ENCODE data around the gene KIRREL3.

DNA sequence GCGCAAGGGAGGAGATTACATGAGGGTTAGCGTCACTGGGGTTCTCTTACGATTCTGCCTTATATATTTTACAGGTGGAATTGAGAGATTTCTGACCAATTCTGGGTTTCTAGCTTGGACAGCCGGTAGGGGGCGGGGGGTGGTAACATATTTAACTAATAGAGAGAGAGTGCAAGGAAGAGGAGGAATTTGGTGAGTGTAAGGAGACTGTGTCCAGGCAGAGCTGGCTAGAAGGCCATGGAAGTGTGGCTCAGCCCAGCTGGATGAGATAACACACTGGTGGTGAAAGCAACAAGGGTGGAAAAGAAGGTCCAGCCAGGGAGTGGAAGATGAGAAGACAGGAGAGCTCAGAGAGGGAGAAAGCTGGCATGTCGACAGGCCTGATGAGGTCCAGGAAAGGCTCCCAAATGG lies 588.6 kb downstream of the KIRREL3 start:
- TF ChIP-seq CTCF (IDR thresholded peaks at IDR 0.05; ENCODE audit: control extremely low read depth in 1 of 3, insufficient read depth in 1 of 3, low read depth in 1 of 3, low read length in 3 of 3) (peak in 1 of 3 experiments; percentile 15; a peak in 1 of 4 replicates), EZH2 (IDR thresholded peaks at IDR 0.05; ENCODE audit: low read depth, low read length, severe bottlenecking) (no peak)

All from H1 (cell line).